GM18519 (cell line): Measurements from ENCODE around the gene SH3RF1.
"Not testable (repeated sequence)": the region's sequence is repeated elsewhere in the genome, so short reads cannot be mapped to it uniquely, and the experiment has no call there.

Experiments used
- ATAC-seq: cut with Tn5 transposase; IDR thresholded peaks from one replicate; pipeline ENCODE4 v1.9.1; 2021; ENCODE audit warnings: mild to moderate bottlenecking, moderate library complexity; ENCODE audit not compliant: unreplicated experiment, low FRiP score

The SH3RF1 gene

DNA sequence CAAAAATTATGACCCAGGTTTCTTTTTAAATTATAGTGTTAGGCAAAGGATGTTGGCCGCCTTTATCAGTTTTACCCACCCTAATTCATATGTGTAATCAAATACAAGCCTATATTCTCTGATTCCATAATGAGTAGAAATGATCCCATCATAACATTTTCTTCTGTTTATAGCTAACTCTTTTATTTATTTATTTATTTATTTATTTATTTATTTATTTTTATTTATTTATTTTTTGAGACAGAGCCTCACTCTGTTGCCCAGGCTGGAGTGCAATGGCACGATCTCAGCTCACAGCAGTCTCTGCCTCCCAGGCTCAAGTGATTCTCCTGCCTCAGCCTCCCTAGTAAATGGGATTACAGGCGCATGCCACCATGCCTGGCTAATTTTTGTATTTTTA, 7.1 kb upstream of the SH3RF1 start:
- not testable (repeated sequence) for ATAC-seq

DNA sequence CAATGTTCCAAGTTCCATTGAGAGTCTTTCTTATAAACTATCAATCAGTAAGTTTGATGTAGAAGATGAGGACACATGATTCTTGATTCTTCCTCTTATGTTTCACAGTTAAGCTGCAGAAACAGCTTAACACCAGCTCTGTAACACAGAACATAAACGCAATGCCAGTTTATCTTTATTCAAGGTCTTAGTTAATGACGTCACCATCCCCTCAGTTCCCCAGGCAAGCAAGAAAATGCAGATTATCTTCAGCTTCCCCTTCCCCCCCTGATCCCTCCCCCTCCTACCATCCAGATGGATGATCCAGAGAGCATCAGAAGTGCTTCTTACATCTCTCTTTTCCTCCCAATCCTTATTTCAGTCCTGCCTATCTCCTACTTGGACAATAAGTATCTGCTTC, 4.4 kb upstream of the SH3RF1 start:
- no peak for ATAC-seq

DNA sequence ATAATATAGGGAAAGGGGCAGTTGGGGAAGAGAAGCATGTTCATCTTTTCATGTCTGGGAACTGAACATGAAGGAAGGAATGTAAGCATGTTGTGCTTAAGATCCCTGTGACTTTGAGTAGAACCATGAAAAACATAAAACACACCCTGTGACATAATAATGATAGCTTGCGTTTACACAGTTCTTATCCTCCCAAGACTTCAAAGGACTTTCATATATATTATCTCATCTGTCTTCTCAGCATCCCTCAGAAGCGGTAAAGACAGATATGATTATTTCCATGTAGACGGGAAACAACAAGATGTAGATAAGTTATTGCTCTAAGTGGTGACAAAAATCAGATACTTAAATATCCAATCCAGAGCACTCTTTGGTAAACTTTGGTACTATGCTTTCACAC, 3.3 kb upstream of the SH3RF1 start:
- ATAC-seq = no peak

DNA sequence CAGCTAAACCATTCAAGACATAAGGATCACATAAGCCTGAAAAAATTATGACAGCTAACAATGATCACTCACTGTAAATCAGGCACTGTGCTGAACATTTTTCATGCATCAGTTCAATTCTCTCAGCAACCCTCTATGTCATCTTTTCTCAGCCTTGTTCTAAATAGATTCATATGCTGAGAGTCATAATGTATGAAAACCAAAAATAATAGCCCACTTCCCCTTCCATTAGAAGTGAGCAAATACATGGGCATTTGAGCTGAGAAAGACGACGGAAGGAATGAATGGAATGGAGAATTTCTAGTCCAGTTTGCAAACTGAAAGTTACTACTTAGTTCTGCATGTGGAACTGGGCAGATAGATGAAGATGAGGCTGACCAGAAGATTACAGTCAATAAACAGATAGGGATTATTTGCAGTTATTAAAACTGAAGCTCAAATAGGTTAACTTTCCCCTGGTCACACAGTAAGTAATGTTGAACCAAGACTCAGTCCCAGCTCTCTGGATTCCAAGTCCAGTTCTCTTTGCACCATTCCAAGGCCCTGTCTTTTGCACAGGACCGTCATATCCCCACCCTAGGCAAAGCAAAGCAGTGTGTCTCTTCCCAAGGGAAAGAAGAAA, 1.6 kb upstream of the SH3RF1 start:
- peak; percentile 37 for ATAC-seq

DNA sequence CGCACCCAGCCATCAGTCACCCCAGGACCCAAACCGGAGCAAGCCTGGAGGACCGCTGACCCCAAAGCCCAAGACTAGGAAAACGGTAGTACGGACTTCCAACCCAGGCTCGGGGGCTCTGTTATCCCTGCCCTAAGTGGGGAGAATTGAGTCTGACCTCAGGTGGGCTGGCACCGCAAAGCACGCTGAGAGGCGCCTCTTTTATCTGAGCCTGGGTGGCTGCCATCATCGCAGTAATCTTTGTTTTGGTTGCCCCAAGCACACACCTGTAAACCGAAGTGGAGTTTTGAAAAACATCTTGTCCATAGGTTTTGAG, 894 bp upstream of the SH3RF1 start:
- ATAC-seq = no peak

DNA sequence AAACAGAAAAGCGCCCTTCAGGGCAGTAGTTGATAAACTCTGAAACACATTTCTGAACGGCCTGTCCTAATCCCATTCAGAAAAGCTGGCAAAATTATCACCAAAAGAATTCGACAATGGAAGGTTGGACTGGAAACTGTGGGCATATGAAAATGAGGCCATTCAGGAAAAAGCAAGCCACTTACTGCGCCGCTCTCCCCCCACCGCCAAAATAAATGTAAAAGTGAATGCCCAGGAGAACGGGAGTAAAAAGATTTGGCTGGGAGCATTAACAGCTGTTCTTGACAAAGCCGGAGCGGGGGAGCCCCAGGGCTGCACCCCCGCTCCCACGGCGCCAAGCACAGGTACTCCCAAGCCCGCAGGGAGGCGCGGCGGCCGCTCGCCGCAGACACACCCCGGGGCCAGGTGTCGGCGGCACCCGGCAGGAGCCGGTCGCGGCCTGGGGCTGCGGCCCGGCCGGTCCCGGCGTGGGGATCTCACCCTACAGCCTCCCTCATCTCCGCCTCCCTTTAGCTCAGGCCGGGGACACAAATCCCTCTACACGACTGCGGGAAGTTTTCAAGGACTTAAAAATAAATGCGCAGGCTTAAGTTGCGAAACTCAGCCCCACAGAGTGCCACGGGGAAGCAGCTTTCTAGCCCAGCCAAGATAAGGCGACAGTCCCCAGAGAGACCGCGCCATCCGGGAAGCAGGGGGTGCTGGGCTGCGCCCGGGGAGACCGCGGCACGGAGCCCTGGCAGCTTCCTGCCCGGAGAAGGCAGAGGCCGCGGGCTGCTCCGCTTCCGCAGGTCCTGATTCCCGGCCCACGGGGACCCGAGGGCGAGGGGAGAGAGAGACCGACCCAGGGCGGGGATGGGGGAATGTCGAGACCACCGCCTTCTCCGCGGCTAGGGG, 593 bp downstream of the SH3RF1 start:
- peak; percentile 28 for ATAC-seq

DNA sequence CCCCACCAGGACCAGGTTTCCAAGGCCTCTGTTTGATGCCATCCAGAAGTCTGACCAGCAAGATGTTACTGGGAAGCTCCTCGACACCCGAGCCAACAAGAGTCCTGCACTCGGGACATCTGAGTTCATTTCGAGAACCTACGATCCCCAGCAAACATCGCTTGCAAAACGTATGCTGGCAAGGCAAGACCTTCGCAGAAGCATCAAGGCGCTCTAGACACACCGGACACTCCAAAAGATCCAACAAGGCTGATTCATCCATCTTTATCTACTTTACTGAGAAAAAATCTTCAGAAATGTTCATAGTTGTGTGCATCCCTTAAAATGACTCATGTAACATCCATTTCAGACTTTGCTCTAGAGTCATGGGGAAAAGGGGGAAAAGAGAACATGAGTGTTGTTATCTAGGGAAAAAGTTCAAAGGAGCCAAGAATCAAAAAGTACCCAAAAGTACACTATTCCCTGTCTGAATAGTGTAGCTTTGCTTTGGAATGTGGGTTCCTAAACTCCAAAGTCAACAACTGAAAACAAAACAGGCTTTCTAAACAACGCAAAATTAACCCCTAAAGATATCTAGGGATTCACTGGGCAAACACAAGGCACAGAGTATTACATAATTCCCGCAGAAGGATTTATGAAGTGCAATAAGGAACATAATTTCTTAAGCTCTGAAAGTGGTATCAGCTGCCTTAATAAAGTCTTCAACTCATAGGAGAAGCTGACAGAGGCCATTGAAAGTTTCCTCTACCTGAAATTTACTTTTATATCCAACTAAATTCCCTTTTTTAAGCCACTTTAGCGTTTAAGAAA, 1.6 kb downstream of the SH3RF1 start:
- no peak for ATAC-seq

DNA sequence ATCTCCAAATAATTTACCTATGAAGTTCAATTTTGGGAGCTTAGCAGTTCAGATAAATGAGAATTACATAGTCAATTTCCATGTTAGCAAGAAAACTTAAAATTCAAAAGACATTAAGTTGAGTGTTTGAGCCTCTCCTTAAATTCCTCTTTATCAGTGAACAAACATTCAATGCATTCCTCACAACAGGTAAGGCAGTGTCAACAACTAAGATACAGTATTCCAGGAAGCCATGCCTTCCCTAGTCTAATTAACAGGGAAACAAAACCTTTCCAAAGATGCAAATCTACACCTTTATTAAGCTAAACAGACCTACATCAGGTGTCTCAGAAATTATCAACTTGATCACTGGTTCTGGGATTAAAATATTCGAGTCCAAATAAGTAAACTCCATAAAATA, 3.7 kb downstream of the SH3RF1 start:
- ATAC-seq = no peak

DNA sequence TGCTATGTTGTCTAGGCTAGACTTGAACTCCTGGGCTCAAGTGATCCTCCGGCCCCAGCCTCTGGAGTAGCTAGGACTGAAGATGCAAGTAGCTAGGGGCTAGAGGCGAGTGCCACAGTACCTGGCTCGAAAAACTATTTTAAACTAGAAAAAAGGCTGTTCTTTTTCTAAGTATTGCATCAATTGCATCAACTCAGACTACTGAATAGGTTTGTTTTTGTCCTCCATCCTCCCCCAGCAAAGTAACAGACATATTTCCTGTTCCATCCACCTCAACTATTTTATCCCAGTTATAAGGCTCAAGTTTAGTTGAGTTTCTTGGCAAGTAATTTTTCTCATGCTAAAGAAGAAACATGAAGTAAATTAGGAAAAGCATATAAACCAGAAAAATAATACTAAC, 4.1 kb downstream of the SH3RF1 start:
- ATAC-seq = no peak

DNA sequence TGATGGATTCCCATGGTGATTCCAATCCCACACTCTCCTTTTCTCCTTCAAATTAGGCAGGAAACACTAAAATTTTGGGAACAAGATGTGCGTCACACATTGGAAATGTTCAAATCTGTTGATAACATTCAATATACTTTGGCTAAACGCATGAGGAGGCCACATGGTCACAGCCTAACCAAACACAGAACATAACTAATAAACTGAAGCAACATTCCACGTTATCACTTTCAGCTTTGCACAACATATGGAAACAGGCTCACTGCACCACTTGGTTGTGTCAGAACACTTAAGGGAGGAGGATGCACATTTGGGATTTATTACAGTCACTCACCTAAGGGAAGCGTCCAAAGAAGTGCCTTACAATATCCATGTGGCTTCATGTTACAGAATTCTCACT, 4.7 kb downstream of the SH3RF1 start:
- ATAC-seq = no peak

DNA sequence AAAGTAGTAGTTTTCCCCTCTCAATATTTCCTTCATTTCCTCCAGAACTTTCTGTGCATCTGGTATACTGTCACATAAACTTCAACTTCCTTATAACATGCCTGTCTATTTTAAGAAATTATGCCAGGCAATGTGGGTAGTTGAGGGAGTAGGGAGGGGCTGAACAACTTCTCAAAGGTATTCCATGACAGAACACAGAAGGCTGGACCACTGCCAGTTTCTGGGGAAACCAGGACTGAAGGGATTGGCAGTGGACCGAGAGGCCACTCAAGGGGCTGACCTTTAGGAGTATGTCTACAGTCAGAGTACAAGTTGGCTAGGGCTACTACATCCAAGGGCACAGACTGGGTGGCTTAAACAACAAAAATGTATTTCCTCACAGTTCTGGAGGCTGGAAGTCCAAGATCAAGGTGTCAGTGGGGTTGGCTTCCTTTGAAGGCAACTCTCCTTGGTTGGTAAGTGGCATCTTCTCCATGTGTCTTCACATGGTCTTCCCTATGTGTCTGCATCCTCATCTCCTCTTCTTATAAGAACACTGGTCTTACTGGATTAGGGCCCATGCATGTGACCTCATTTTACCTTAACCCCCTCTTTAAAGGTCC, 6.9 kb downstream of the SH3RF1 start:
- no peak for ATAC-seq

DNA sequence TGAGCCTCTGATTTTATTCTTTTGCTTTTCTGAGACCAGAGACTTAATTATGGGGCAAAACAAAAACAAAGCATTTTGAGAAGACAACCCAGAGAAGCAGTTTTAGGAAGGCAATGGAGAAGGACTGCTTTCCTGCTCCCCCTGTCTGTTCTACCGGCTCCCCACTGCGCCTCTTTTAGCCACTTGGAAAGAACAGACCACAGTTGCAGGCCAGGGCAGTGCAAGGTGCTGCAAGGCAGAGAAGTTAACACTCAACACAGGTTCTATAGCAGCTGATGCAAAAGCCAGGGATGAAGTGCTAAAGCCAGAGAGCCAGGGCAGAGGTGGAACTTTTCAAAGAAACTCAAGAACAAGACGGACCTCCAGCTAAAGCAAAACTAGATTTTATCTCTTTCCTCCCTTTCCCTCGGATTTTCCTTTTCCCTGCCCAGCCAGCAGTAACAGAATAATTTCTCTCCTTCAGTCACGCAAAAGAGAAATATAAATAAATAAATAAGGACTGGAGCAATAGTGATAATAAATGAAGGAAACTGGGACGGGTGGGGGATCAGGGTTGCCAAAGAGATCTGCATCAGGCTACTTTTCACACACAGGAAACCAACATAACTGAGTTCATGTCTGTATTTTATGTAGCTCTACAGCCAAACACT, 10.4 kb downstream of the SH3RF1 start:
- no peak for ATAC-seq

DNA sequence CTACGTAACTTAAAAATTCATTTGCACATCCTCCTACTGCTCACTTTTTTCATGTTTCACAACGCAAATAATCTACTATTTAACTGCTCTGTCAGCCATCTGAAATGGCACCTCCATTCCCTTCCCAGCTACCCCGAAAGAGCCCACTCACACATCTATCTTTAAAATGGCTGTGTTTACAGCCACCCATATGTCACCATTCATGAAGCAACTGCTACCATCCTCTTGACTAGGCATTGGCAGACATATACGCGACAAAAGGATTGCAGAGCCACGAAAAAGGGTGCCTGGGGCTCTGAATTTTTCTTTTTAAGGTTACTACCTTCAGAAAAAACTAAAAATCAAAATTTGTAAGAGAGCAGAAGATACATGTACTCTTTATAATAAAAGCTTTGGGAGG, 11.5 kb downstream of the SH3RF1 start:
- no peak for ATAC-seq

DNA sequence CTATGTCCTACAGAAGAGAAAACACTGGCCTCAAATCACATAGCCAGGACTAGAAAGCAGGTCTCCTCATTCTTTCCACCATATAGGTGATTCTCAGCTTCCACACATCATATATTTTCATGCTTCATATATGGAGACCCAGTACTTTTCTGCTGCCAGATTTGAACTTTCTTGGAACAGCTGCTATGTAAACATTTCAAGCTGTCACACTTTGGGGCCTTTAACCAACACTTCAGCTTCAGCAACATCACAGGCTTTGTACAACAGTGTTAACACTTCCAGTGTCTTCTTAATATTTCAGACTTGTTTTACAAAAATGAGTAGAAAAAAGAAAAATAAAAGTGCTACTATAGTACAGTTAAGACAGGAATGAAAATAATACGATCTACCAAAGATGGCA, 12.6 kb downstream of the SH3RF1 start:
- no peak for ATAC-seq

DNA sequence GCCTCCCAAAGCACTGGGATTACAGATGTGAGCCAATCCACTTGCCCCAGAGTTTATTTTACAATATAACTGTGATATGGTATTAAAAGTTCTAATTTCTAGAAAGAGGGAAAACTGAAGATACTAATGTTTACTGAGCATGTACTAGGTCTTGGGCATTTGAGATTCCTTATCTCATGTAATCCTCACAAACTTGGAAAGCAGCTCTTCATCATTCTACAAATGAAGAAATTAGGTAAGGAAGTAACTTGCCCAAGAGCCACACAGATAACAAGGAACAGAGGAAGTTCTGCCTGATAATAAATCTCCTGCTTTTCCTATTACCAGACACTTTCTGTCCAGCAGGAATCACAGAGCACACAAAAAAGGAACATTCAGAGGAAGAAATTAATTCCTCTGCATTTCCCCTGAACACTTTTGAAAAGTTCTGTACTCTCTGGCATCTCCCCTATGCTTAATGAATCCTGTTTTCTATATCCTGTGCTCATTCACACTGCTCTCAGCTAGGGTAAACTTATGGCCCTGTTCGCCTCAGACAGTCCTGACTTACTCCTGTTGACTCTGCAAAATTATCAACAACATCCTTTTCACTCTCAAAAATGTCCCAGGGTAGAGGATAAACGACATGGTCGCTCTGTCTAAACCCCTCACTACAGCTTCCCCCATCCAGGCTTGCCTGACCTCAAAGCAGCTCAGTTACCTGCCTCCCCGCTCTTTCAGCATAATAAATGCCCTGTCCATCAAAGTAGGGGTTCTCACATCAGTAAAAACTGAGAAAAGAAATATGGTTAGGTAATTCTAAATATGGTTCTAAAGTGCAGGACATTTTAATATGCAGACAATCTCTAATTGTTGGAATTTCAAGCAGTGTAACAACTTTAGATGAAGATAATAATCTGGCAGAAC, 13.6 kb downstream of the SH3RF1 start:
- no peak for ATAC-seq

DNA sequence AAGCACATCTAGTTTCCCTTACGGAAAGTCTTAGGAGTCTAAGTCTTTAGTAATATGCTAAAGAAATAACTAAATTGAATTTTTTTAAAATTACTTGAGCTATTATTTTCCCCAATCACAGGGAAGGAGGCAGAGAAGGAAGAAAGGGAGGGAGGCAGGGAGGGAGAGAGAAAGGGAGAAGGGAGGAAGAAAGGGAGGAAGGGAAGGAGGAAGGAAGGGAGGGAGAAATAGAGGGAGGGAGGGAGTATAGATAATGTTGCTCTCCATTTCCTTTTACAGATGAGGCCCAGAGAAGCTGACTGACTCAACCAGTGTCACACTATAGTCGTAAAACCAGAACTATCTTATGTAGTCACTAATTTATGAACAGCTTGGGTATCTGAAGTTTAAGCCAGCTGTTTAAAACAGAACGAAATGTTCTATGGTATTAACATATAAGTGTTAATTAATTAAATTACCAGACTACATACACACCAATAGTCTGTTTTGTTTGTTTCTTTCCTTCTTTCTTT, 14.6 kb downstream of the SH3RF1 start:
- no peak for ATAC-seq

DNA sequence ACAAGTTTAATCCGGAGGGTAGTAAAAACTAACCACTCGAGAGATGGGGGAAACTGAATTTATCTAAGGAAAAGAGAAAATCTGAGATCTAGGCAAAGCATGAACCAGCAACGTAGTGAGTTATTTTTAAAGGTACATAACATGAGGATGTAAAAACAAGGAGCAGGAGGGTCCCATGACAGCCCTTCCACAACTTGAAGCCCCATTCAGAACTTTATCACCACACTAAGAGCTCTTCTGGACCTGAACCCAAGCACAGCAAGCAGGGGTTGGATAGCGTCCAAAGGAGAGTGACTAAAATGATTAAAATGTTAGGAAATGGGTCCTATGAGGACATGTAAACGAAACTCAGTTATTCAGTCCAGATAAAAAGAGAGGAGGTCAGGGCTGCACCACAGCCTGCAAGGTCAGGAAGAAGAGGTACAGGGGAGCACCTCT, 16.2 kb downstream of the SH3RF1 start:
- ATAC-seq = no peak

DNA sequence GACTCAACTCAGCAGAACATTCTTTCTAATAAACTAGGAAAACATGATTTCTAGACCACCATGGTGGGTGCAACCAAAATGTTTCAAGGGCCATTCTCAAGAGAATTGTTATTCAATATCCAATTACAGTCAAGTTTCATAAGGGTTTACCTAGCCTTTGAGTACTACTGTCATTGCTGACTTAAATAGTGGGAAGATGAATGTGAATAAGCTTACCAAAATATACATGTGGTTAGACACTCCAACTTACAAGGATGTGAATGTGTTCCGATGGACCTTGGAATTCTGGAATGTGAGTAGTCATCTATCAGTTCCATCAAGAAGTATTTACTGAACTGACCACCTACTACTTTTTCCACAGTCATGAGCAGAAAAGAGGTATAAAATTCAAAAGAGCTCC, 16.9 kb downstream of the SH3RF1 start:
- ATAC-seq = no peak

DNA sequence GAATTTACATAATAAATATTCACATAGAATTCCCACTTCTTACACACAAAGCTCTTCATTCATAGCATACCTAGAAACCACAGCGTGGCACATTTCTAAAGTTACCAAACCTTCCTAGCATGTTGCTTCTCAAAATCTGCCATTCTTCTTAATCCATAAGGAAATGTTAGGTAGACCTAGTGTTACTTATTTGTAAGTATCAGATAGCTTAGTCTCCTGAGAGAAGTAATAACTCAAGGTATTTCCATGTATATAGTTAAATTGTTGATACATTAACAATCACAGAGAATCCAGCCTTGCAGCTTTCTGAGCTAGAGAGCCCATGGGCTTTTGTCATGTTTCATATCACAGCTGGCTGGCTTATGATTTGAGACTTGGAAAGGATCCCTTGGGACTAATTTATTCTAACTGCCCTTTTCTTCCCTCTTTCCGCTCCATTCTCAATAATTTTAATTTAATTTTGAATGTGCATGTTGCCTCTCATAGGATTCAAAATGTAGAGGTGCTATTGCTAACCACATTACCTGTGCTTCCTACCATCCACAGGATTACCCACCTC, 17.6 kb downstream of the SH3RF1 start:
- ATAC-seq = no peak
